AG09319 (cell line): ENCODE results near the gene FBXL16.

Experiments
- DNase-seq: peaks from one replicate; pipeline ENCODE4 v3.0.0-alpha.2; 2010; ENCODE audit warnings: low read depth; ENCODE audit errors: extremely low read depth
- CTCF ChIP-seq: IDR thresholded peaks from 2 replicates; pipeline ENCODE4 v1.5.1; 2011; ENCODE audit warnings: low read depth, mild to moderate bottlenecking, inconsistent platforms, low read length, moderate library complexity

FBXL16 gene

GRCh38 chr16:709566-710499 is 4.2 kb upstream of the FBXL16 start:
- DNase-seq, result no peak

GRCh38 chr16:708959-709358 is 3.4 kb upstream of the FBXL16 start:
- no peak for DNase-seq
- no peak for TF ChIP-seq CTCF

More at GRCh38 chr16:709566-710499, 4.2 kb upstream of the FBXL16 start:
- no peak for TF ChIP-seq CTCF

- DNase-seq, result no peak
- no peak for TF ChIP-seq CTCF
Measured at GRCh38 chr16:708019-708418, 2.4 kb upstream of the FBXL16 start.

- DNase-seq, result no peak
- TF ChIP-seq CTCF, result no peak
Measured at GRCh38 chr16:707062-707538, 1.5 kb upstream of the FBXL16 start.

- no peak for TF ChIP-seq CTCF
- no peak for DNase-seq
Measured at GRCh38 chr16:706189-707061, 824 bp upstream of the FBXL16 start.

- DNase-seq, result no peak
Measured at GRCh38 chr16:704552-705380, 835 bp downstream of the FBXL16 start.

More at GRCh38 chr16:704552-705380, 835 bp downstream of the FBXL16 start:
- no peak for TF ChIP-seq CTCF
